RWPE2 (cell line): ENCODE data around the gene EPHA5.

ENCODE experiments used
- ATAC-seq: fragments of 200-7000 bp; cut with Tn5 transposase; 3 replicates; pipeline ENCODE4 v1.9.1; 2021; ENCODE audit warnings: low read depth
- DNase-seq: peaks from one replicate; pipeline ENCODE4 v3.0.0-alpha.2; 2020; ENCODE audit warnings: low spot score
- H3K27ac ChIP-seq: fragments of 450-650 bp; 2 replicates; pipeline ENCODE4 v1.5.1; 2017; ENCODE audit warnings: mild to moderate bottlenecking; ENCODE audit not compliant: poor library complexity, severe bottlenecking
- H3K27me3 ChIP-seq: fragments of 250-450 bp; sonication (Bioruptor Pico); 2 replicates; pipeline ENCODE4 v1.5.1; 2021; ENCODE audit warnings: mild to moderate bottlenecking, moderate library complexity; ENCODE audit not compliant: insufficient read depth, poor library complexity, severe bottlenecking
- H3K36me3 ChIP-seq: fragments of 250-450 bp; sonication (Bioruptor Pico); 2 replicates; pipeline ENCODE4 v1.5.1; 2020; ENCODE audit warnings: low read depth, mild to moderate bottlenecking, moderate library complexity
- H3K4me1 ChIP-seq: fragments of 250-450 bp; sonication (Bioruptor Pico); 2 replicates; pipeline ENCODE4 v1.5.1; 2021; ENCODE audit warnings: mild to moderate bottlenecking, moderate library complexity; ENCODE audit not compliant: insufficient read depth, poor library complexity, severe bottlenecking
- H3K4me3 ChIP-seq: fragments of 250-450 bp; sonication (Bioruptor Pico); 2 replicates; pipeline ENCODE4 v1.5.1; 2021; ENCODE audit warnings: mild to moderate bottlenecking, moderate library complexity; ENCODE audit not compliant: severe bottlenecking
- H3K9me3 ChIP-seq: fragments of 250-450 bp; sonication (Bioruptor Pico); 2 replicates; pipeline ENCODE4 v1.5.1; 2021; ENCODE audit warnings: mild to moderate bottlenecking, moderate library complexity; ENCODE audit not compliant: severe bottlenecking
- TF ChIP-seq, protein P1 (sequence below): fragments of 450-650 bp; IDR thresholded peaks from one replicate; pipeline ENCODE4 v1.5.1; 2017; ENCODE audit warnings: mild to moderate bottlenecking, moderate library complexity; ENCODE audit not compliant: poor library complexity, severe bottlenecking

The EPHA5 gene

DNA sequence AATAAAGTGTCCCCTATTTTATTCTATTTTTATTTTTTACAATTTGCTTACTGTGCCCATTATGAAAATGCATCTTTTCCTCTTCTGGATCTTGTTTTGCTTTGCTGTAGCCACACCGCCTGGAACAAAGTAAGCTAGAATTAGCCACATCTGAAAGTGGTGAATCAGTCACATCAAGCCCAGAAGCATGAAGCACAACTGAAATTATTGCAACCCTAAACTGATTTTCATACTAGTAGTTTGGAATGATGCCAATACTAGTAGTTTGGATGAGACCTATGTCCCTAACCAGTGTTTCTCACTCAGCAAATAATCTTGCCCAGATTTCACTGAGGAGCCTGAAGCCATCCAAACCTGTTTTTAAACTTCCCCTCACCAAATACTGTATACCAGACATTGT is 303.0 kb downstream of the EPHA5 start:
- H3K4me1 ChIP-seq = peaks cover 3% of the 10 kb centered on the region
- no peak for ATAC-seq
- H3K27ac ChIP-seq = no peak overlapping the region
- DNase-seq = no peak
- TF ChIP-seq, protein P1, sequence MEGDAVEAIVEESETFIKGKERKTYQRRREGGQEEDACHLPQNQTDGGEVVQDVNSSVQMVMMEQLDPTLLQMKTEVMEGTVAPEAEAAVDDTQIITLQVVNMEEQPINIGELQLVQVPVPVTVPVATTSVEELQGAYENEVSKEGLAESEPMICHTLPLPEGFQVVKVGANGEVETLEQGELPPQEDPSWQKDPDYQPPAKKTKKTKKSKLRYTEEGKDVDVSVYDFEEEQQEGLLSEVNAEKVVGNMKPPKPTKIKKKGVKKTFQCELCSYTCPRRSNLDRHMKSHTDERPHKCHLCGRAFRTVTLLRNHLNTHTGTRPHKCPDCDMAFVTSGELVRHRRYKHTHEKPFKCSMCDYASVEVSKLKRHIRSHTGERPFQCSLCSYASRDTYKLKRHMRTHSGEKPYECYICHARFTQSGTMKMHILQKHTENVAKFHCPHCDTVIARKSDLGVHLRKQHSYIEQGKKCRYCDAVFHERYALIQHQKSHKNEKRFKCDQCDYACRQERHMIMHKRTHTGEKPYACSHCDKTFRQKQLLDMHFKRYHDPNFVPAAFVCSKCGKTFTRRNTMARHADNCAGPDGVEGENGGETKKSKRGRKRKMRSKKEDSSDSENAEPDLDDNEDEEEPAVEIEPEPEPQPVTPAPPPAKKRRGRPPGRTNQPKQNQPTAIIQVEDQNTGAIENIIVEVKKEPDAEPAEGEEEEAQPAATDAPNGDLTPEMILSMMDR = no peak
- no peaks in the 10 kb centered on the region for H3K36me3 ChIP-seq
- no peak overlapping the region for H3K4me3 ChIP-seq
- no peaks in the 10 kb centered on the region for H3K27me3 ChIP-seq
- no peaks in the 10 kb centered on the region for H3K9me3 ChIP-seq

DNA sequence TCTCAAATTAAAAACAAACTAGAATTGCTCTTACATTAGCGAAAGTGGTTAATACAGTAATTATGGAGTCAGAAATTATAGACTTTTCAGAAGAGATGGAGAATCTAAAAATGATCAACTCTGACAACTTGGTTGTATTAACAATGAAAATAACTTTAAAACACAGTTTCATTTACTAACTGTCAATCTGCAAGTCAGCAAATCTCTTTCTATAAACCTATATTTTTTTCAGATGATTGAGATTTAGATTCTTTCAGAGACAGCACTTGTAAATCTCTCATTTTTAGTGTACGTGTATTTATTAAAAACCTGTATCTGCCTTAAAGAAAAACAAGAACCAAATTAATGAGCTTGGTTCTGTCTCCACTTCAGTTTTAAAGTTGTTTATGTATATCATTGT is 311.4 kb downstream of the EPHA5 start:
- H3K9me3 ChIP-seq = no peaks in the 10 kb centered on the region
- no peaks in the 10 kb centered on the region for H3K36me3 ChIP-seq
- ATAC-seq (no peak), DNase-seq (no peak)
- H3K4me1 ChIP-seq = peaks cover 5% of the 10 kb centered on the region
- H3K27me3 ChIP-seq = no peaks in the 10 kb centered on the region
- TF ChIP-seq, protein P1 = no peak
- H3K4me3 ChIP-seq = no peak overlapping the region
- H3K27ac ChIP-seq = no peak overlapping the region

DNA sequence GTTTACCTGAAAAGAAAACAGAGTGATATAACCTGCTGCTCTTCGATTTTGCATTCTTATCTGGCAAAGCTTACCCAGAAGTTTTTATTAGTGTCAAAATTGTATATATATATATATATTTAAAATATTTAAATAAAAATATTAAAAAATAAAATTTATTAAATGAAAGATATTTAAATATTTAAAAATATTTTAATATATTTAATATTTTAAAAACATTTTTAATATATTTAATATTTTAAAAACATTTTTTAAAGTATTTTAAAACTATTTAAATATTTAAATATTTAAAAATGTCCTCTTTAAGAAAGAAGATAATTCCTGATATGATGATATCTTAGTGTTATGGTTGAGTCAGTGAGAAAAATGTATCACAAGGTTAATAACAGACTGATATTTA is 317.2 kb downstream of the EPHA5 start:
- Histone ChIP-seq H3K4me1 (no peaks in the 10 kb centered on the region), H3K27me3 (no peaks in the 10 kb centered on the region), H3K9me3 (no peaks in the 10 kb centered on the region), H3K27ac (no peak overlapping the region), H3K36me3 (no peaks in the 10 kb centered on the region), H3K4me3 (no peak overlapping the region)
- DNase-seq (no peak), ATAC-seq (no peak)
- TF ChIP-seq, protein P1 = no peak

DNA sequence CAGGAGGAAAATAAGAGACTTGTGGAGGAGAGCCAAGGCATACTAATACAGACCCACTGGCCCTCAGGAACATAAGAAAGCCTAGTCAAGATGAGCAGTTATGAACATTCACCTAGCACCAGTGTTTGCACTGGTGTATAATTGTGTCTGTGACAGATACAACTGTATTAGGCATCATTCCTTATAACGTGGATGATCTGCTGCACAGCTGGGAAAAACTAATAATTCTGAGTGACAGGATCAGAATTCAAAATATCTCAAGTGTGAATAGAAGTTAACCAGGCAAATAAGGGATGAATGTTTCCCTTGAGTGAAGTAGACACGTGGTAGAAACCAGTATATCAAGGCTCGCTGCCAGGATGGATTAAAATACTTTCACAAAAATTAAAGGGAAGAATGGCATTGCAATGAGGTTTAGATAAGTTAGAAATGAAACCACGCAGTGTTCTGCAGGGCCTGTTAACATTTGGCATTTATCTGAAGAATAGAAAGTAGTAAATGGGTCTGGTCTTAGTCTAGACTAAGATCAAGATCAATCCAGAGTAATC is 325.9 kb downstream of the EPHA5 start:
- TF ChIP-seq, protein P1 = no peak
- no peaks in the 10 kb centered on the region for H3K4me1 ChIP-seq
- DNase-seq (no peak), ATAC-seq (no peak)
- H3K27ac ChIP-seq = no peak overlapping the region
- H3K4me3 ChIP-seq = no peak overlapping the region
- no peaks in the 10 kb centered on the region for H3K9me3 ChIP-seq
- H3K27me3 ChIP-seq = no peaks in the 10 kb centered on the region
- no peaks in the 10 kb centered on the region for H3K36me3 ChIP-seq

DNA sequence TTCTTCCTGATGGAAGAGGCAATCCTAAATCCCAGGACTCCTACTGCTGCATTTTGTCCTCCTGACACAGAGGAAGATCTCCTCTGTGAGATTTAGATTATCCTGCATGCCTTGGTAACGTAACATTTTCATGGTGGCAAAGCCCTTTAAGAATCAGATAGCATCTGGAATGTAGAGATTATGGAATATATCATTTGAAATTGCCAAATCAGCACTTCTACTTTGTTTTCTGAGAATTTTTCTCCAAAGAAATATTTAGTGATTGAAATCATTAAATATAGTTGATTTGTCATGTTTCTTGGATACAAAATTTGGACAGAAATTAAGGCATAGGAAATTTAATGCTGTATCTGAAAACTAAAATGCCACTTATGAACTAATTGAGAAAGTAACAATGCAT is 326.9 kb downstream of the EPHA5 start:
- TF ChIP-seq, protein P1 = no peak
- Histone ChIP-seq H3K27me3 (no peaks in the 10 kb centered on the region), H3K36me3 (no peaks in the 10 kb centered on the region), H3K9me3 (no peaks in the 10 kb centered on the region), H3K27ac (no peak overlapping the region), H3K4me3 (no peak overlapping the region), H3K4me1 (no peaks in the 10 kb centered on the region)
- ATAC-seq (no peak), DNase-seq (no peak)
